GM19035 (cell line): ENCODE measurements around the gene MXD4.
A peak's percentile ranks its signal among the peaks of the same experiment; 100 is the strongest.

Source experiments
- ATAC-seq: cut with Tn5 transposase; IDR thresholded peaks from one replicate; pipeline ENCODE4 v1.9.1; 2021; ENCODE audit not compliant: unreplicated experiment

The MXD4 gene

GRCh38 chr4:2261853-2262144, at the start of gene MXD4:
Gene MXD4 (minus strand): TSS chr4:2262109. CDS start chr4:2261980, 129 bp downstream.
- peak; percentile 0 for ATAC-seq

- no peak for ATAC-seq
Measured at GRCh38 chr4:2306773-2307410, 45.0 kb upstream of the MXD4 start.

GRCh38 chr4:2305766-2306501, 44.0 kb upstream of the MXD4 start:
- ATAC-seq, result no peak

GRCh38 chr4:2304877-2305561, 43.1 kb upstream of the MXD4 start:
- no peak for ATAC-seq

GRCh38 chr4:2304321-2304876, 42.5 kb upstream of the MXD4 start:
- ATAC-seq, result no peak

GRCh38 chr4:2303686-2304320, 41.9 kb upstream of the MXD4 start:
- ATAC-seq, result no peak

GRCh38 chr4:2303121-2303685, 41.3 kb upstream of the MXD4 start:
- no peak for ATAC-seq

- no peak for ATAC-seq
Measured at GRCh38 chr4:2302387-2303119, 40.6 kb upstream of the MXD4 start.

GRCh38 chr4:2301806-2302205, 39.9 kb upstream of the MXD4 start:
- no peak for ATAC-seq

- ATAC-seq, result no peak
Measured at GRCh38 chr4:2301225-2301642, 39.3 kb upstream of the MXD4 start.

- ATAC-seq, result no peak
Measured at GRCh38 chr4:2300431-2301224, 38.7 kb upstream of the MXD4 start.

- ATAC-seq, result no peak
Measured at GRCh38 chr4:2299794-2300193, 37.9 kb upstream of the MXD4 start.

GRCh38 chr4:2298532-2298991, 36.7 kb upstream of the MXD4 start:
- ATAC-seq, result no peak

- ATAC-seq, result no peak
Measured at GRCh38 chr4:2297606-2298531, 36.0 kb upstream of the MXD4 start.

GRCh38 chr4:2296631-2297601, 35.0 kb upstream of the MXD4 start:
- ATAC-seq, result no peak

GRCh38 chr4:2295900-2296442, 34.1 kb upstream of the MXD4 start:
- no peak for ATAC-seq

- no peak for ATAC-seq
Measured at GRCh38 chr4:2295500-2295899, 33.6 kb upstream of the MXD4 start.
